ENCODE results near the gene RABGGTA. TPM values are rescaled to one million over a fixed set of nuclear protein-coding genes. Genes with fewer than 3 reads are reported as not detected.

Gene RABGGTA
- total and polyA plus RNA-seq, 9 of the 15 experiments (the other 6 are each of a cell fraction or from before 2014, with no cell fraction given) = 4.5 to 24.2 (median 15.5) TPM

DNA sequence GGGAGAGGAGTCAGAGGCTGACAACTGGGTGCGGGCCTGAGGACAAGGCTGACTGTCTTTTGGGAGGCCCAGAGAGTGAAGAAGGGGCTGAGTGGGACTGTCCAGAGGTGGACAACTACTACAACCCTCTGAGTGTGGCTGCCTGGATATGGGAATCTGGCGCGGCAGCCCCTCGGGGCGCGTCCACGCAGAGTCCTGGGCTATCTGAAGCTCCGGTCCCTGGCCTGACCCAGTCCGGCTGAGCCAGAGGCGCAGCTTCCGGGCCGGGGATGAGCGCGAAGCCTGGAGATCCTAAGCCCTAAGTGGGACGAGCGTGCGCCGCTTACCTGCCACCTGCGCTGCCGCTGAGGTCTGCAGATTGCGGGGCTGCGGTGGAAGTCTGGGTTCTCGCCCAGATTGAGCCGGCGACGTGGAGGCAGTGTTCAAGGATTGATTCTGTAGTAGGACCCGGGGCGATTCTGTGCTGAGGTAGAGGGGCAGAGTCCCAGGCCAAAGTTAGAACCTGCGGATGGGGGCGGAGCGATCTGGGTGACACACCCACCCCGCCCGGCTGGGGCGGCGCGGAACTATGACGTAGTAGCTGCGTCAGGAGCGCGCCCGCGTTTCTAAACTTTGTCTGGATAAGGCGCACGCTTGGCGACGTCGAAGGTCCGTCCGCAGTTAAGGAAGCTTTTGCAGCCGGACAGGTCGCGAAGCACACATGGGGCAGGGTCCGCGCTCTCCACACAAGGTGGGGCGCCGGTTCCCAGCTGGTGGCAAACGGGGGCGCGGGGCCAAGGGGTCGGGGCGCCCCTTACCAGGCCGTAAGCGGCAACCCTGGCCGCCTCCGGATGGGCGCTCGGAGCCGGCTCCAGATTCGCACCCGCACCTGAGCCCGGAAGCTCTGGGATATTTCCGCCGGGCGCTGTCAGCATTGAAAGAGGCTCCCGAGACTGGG lies 28.1 kb upstream of the RABGGTA start, which contains the start of the genes DHRS1 and NOP9 (continued):
- TF ChIP-seq ZNF280A (IDR thresholded peaks at IDR 0.05; ENCODE audit: low read depth, partially characterized antibody) = no peak
- TF ChIP-seq, protein P1, sequence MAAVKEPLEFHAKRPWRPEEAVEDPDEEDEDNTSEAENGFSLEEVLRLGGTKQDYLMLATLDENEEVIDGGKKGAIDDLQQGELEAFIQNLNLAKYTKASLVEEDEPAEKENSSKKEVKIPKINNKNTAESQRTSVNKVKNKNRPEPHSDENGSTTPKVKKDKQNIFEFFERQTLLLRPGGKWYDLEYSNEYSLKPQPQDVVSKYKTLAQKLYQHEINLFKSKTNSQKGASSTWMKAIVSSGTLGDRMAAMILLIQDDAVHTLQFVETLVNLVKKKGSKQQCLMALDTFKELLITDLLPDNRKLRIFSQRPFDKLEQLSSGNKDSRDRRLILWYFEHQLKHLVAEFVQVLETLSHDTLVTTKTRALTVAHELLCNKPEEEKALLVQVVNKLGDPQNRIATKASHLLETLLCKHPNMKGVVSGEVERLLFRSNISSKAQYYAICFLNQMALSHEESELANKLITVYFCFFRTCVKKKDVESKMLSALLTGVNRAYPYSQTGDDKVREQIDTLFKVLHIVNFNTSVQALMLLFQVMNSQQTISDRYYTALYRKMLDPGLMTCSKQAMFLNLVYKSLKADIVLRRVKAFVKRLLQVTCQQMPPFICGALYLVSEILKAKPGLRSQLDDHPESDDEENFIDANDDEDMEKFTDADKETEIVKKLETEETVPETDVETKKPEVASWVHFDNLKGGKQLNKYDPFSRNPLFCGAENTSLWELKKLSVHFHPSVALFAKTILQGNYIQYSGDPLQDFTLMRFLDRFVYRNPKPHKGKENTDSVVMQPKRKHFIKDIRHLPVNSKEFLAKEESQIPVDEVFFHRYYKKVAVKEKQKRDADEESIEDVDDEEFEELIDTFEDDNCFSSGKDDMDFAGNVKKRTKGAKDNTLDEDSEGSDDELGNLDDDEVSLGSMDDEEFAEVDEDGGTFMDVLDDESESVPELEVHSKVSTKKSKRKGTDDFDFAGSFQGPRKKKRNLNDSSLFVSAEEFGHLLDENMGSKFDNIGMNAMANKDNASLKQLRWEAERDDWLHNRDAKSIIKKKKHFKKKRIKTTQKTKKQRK (IDR thresholded peaks at IDR 0.05; ENCODE audit: borderline replicate concordance, low read depth, low read length) = no peak
- TF ChIP-seq ZNF766 (CRISPR knock-in tag; conservative IDR thresholded peaks at IDR 0.05) = no peak
- no peak for TF ChIP-seq IFI16 (CRISPR knock-in tag; IDR thresholded peaks at IDR 0.05)
- peak in 1 of 2 experiments; percentile 31 for TF ChIP-seq NCOA2 (IDR thresholded peaks at IDR 0.05; ENCODE audit: partially characterized antibody in 2 of 2)
- no peak for TF ChIP-seq ETS2 (tag; IDR thresholded peaks at IDR 0.05; ENCODE audit: borderline replicate concordance, poor library complexity, severe bottlenecking)
- TF ChIP-seq, protein P2, sequence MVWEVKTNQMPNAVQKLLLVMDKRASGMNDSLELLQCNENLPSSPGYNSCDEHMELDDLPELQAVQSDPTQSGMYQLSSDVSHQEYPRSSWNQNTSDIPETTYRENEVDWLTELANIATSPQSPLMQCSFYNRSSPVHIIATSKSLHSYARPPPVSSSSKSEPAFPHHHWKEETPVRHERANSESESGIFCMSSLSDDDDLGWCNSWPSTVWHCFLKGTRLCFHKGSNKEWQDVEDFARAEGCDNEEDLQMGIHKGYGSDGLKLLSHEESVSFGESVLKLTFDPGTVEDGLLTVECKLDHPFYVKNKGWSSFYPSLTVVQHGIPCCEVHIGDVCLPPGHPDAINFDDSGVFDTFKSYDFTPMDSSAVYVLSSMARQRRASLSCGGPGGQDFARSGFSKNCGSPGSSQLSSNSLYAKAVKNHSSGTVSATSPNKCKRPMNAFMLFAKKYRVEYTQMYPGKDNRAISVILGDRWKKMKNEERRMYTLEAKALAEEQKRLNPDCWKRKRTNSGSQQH (CRISPR knock-in tag; IDR thresholded peaks at IDR 0.05) = no peak
- no peak for TF ChIP-seq RBBP5 (IDR thresholded peaks at IDR 0.05; ENCODE audit: borderline replicate concordance, insufficient read depth, low read length, poor library complexity, severe bottlenecking)
- TF ChIP-seq, protein P3, sequence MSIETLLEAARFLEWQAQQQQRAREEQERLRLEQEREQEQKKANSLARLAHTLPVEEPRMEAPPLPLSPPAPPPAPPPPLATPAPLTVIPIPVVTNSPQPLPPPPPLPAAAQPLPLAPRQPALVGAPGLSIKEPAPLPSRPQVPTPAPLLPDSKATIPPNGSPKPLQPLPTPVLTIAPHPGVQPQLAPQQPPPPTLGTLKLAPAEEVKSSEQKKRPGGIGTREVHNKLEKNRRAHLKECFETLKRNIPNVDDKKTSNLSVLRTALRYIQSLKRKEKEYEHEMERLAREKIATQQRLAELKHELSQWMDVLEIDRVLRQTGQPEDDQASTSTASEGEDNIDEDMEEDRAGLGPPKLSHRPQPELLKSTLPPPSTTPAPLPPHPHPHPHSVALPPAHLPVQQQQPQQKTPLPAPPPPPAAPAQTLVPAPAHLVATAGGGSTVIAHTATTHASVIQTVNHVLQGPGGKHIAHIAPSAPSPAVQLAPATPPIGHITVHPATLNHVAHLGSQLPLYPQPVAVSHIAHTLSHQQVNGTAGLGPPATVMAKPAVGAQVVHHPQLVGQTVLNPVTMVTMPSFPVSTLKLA (conservative IDR thresholded peaks at IDR 0.05) = peak; percentile 83 to 93
- TF ChIP-seq NBN (IDR thresholded peaks at IDR 0.05; ENCODE audit: low read depth) = peak; percentile 70; the same call in 1 of the 2 replicates
- no peak for TF ChIP-seq NCOA4 (IDR thresholded peaks at IDR 0.05; ENCODE audit: partially characterized antibody)
- TF ChIP-seq PTTG1 (tag; IDR thresholded peaks at IDR 0.05; ENCODE audit: low read depth) = no peak
- TF ChIP-seq MAFK (IDR thresholded peaks at IDR 0.05; ENCODE audit: low read length) = no peak
- TF ChIP-seq ZNF395 (CRISPR knock-in tag; IDR thresholded peaks at IDR 0.05) = no peak
- TF ChIP-seq ZKSCAN8 (CRISPR knock-in tag; IDR thresholded peaks at IDR 0.05) = no peak
- peak; percentile 83 for TF ChIP-seq RBFOX2 (IDR thresholded peaks at IDR 0.05; ENCODE audit: low read depth, low read length)

All from K562 (cell line).